IMR-90 (cell line): ENCODE results near the gene RNF186. TPM values are rescaled to one million over a fixed set of nuclear protein-coding genes. Genes with fewer than 3 reads are reported as not detected.

Experiments used
- ATAC-seq: fragments of 200-7000 bp; cut with Tn5 transposase; 2 replicates; pipeline ENCODE4 v1.9.1; 2020; ENCODE audit warnings: low read depth, mild to moderate bottlenecking, moderate library complexity
- BruUV-seq: library from RNA; stranded (reverse); fragments of 400-500 nt; replicated peaks from 2 replicates; lab custom pipeline; 2021; lab: Mats Ljungman, UMichigan
- CTCF ChIA-PET: fragments of 300-600 bp; formaldehyde crosslinking; extraction: SDS; loops from one replicate; lab custom pipeline; 2021; ENCODE audit warnings: antibody characterized with exemption; lab: Yijun Ruan, JAX
- POLR2A ChIA-PET: fragments of 300-600 bp; sonication (Branson Sonifier 250); formaldehyde crosslinking; loops from one replicate; lab custom pipeline; 2022; ENCODE audit warnings: antibody characterized with exemption; ENCODE audit not compliant: unreplicated experiment; lab: Charles Lee
- DNase-seq: peaks from one replicate; pipeline ENCODE4 v3.0.0; 2013
- H2AFZ ChIP-seq: replicated peaks from 2 replicates; pipeline ENCODE3; 2013; ENCODE audit warnings: low read length, mild to moderate bottlenecking; ENCODE audit not compliant: poor library complexity
- H2AK5ac ChIP-seq: 2 replicates; pipeline ENCODE4 v1.6.1; 2013; ENCODE audit warnings: low read depth, low read length, inconsistent platforms
- H2AK9ac ChIP-seq: replicated peaks from 2 replicates; pipeline ENCODE3; 2013; ENCODE audit warnings: mild to moderate bottlenecking, low read depth, low read length, moderate library complexity; ENCODE audit not compliant: poor library complexity
- H2BK120ac ChIP-seq: 2 replicates; pipeline ENCODE4 v1.6.1; 2013; ENCODE audit warnings: low read depth, low read length, inconsistent platforms
- H2BK15ac ChIP-seq: 3 replicates; pipeline ENCODE4 v1.6.1; 2013; ENCODE audit warnings: low read depth, low read length, inconsistent platforms
- H2BK20ac ChIP-seq: 2 replicates; pipeline ENCODE4 v1.6.1; 2013; ENCODE audit warnings: low read depth, mild to moderate bottlenecking, inconsistent platforms, low read length, moderate library complexity
- H2BK5ac ChIP-seq: 2 replicates; pipeline ENCODE4 v1.6.1; 2013; ENCODE audit warnings: mild to moderate bottlenecking, low read depth, low read length, inconsistent platforms; ENCODE audit not compliant: poor library complexity, severe bottlenecking
- H3K14ac ChIP-seq: replicated peaks from 2 replicates; pipeline ENCODE4 v1.6.1; 2013; ENCODE audit warnings: low read depth, low read length, inconsistent platforms
- H3K18ac ChIP-seq: 2 replicates; pipeline ENCODE4 v1.6.1; 2013; ENCODE audit warnings: low read depth, low read length, control low read depth
- H3K23ac ChIP-seq: 2 replicates; pipeline ENCODE4 v1.6.1; 2013; ENCODE audit warnings: low read depth, low read length, inconsistent platforms
- H3K27ac ChIP-seq: 2 replicates; pipeline ENCODE4 v1.5.1; 2013; ENCODE audit warnings: mild to moderate bottlenecking, control low read depth, low read length; ENCODE audit not compliant: insufficient read depth
- H3K27me3 ChIP-seq: 2 replicates; pipeline ENCODE4 v1.6.1; 2013; ENCODE audit warnings: low read length; ENCODE audit not compliant: control insufficient read depth, insufficient read depth
- H3K36me3 ChIP-seq: 2 replicates; pipeline ENCODE4 v1.6.1; 2013; ENCODE audit warnings: low read length, mixed read lengths; ENCODE audit not compliant: control insufficient read depth, insufficient read depth
- H3K4ac ChIP-seq: 2 replicates; pipeline ENCODE4 v1.6.1; 2013; ENCODE audit warnings: low read depth, low read length, inconsistent platforms
- H3K4me1 ChIP-seq: 2 replicates; pipeline ENCODE4 v1.6.1; 2013; ENCODE audit warnings: low read length, mixed read lengths; ENCODE audit not compliant: control insufficient read depth, insufficient read depth
- H3K4me2 ChIP-seq: 2 replicates; pipeline ENCODE4 v1.6.1; 2013; ENCODE audit warnings: low read depth, mild to moderate bottlenecking, control low read depth, low read length, moderate library complexity
- H3K4me3 ChIP-seq: 2 replicates; pipeline ENCODE4 v1.5.1; 2013; ENCODE audit warnings: low read depth, mild to moderate bottlenecking, control low read depth, low read length, moderate library complexity; ENCODE audit not compliant: insufficient read depth
- H3K56ac ChIP-seq: 2 replicates; pipeline ENCODE4 v1.6.1; 2013; ENCODE audit warnings: low read length, inconsistent platforms; ENCODE audit not compliant: insufficient read depth; ENCODE audit errors: extremely low read depth
- H3K79me1 ChIP-seq, 2 experiments: 2 replicates each; pipeline ENCODE4 v1.6.1; 2013; ENCODE audit warnings: low read length in 2 of 2, inconsistent platforms in 1 of 2, low read depth in 1 of 2
- H3K9ac ChIP-seq: 2 replicates; pipeline ENCODE4 v1.6.1; 2013; ENCODE audit warnings: low read depth, low read length, control low read depth
- H3K9me1 ChIP-seq: 2 replicates; pipeline ENCODE4 v1.6.1; 2013; ENCODE audit warnings: low read length, inconsistent platforms; ENCODE audit not compliant: insufficient read depth
- H3K9me3 ChIP-seq: 2 replicates; pipeline ENCODE4 v1.6.1; 2013; ENCODE audit warnings: low read length; ENCODE audit not compliant: control insufficient read depth, insufficient read depth
- H4K20me1 ChIP-seq: 2 replicates; pipeline ENCODE4 v1.6.1; 2013; ENCODE audit warnings: low read length, inconsistent platforms; ENCODE audit not compliant: insufficient read depth
- H4K5ac ChIP-seq: 2 replicates; pipeline ENCODE4 v1.6.1; 2013; ENCODE audit warnings: mild to moderate bottlenecking, low read depth, low read length, control low read depth
- H4K8ac ChIP-seq, 2 experiments: 2 replicates each; pipeline ENCODE4 v1.6.1; 2013; ENCODE audit warnings: low read depth in 2 of 2, low read length in 2 of 2, control low read depth in 1 of 2, inconsistent platforms in 1 of 2
- H4K91ac ChIP-seq: 2 replicates; pipeline ENCODE4 v1.6.1; 2013; ENCODE audit warnings: low read depth, low read length, inconsistent platforms; ENCODE audit not compliant: insufficient read depth
- CTCF ChIP-seq: conservative IDR thresholded peaks from 2 replicates; pipeline ENCODE4 v1.5.1; 2012; ENCODE audit warnings: mild to moderate bottlenecking, low read depth, low read length, improper control_type of control experiment
- MAFK ChIP-seq: IDR thresholded peaks from 2 replicates; pipeline ENCODE4 v1.6.1; 2012; ENCODE audit warnings: low read depth, low read length, improper control_type of control experiment
- POLR2A ChIP-seq: IDR thresholded peaks from 2 replicates; pipeline ENCODE4 v1.6.1; 2012; ENCODE audit warnings: mild to moderate bottlenecking, low read depth, low read length
- RAD21 ChIP-seq: IDR thresholded peaks from 2 replicates; pipeline ENCODE4 v1.6.1; 2012; ENCODE audit warnings: low read length, improper control_type of control experiment
- SMC3 ChIP-seq: fragments of 150-350 bp; IDR thresholded peaks from 2 replicates; pipeline ENCODE4 v1.6.1; 2016; ENCODE audit warnings: low read depth, mild to moderate bottlenecking, antibody characterized with exemption, low read length, moderate library complexity
- WGBS, 2 experiments: methylation state at CpG; one replicate each; pipeline versions ENCODE4 v1.1.5 to v1.1.7; 2013; ENCODE audit warnings: missing lambda C conversion rate in 2 of 2; ENCODE audit not compliant: insufficient read length in 1 of 2; ENCODE audit errors: extremely low coverage in 2 of 2; 5-methylcytosine and 5-hydroxymethylcytosine counted together
- dilution Hi-C: fragments of 300-500 bp; cut with HindIII; formaldehyde crosslinking; loops from one replicate; pipeline ENCODE4 v1.14.3; 2018; ENCODE audit warnings: low sequenced_read_pairs; ENCODE audit not compliant: unreplicated experiment
- in situ Hi-C: fragments of 300-500 bp; cut with MboI; formaldehyde crosslinking; loops from 3 replicates; pipeline ENCODE4 v1.14.3; 2019; ENCODE audit warnings: low sequenced_read_pairs, inconsistent platforms, mixed read lengths
- intact Hi-C: fragments of 100-400 bp; cut with micrococcal nuclease; formaldehyde crosslinking; loops from 2 replicates; pipeline ENCODE4 v1.10.0; 2022
- polyA plus RNA-seq, 3 experiments: library from polyadenylated mRNA; depleted of rRNA; stranded (reverse); fragments of >200 nt; gene quantifications; 2 replicates each; pipeline ENCODE4 v1.2.3, GENCODE V29; 2012; ENCODE audit warnings: low replicate concordance in 1 of 3
- total RNA-seq: library from RNA; depleted of rRNA; stranded (reverse); fragments of >200 nt; gene quantifications from 2 replicates; pipeline ENCODE4 v1.2.3, GENCODE V29; 2012

Gene RNF186
- total and polyA plus RNA-seq, 2 of the 4 experiments (the other 2 are of a cell fraction): not detected

GRCh38 chr1:19792237-19793002, 22.7 kb downstream of the RNF186 start:
- Histone ChIP-seq H3K9me3 (no peaks in the 10 kb centered on the region), H3K27ac (no peak overlapping the region), H3K36me3 (peaks cover 11% of the 10 kb centered on the region), H3K4me1 (no peaks in the 10 kb centered on the region), H4K20me1 (no peaks in the 10 kb centered on the region), H3K4me2 (no peak overlapping the region), H3K4me3 (no peak overlapping the region), H3K9me1 (0 out of 2 replicates have a peak, but pooled peaks cover 4% of the 10 kb centered on the region), H3K4ac (no peak overlapping the region), H3K14ac (no peak overlapping the region), H2AK9ac (no peak overlapping the region), H2AFZ (no peak overlapping the region), H2BK15ac (no peak overlapping the region), H4K5ac (no peak overlapping the region), H3K27me3 (no peaks in the 10 kb centered on the region), H3K56ac (no peak overlapping the region), H3K23ac (no peak overlapping the region), H3K9ac (no peak overlapping the region), H4K91ac (no peak overlapping the region), H2AK5ac (no peak overlapping the region), H3K18ac (no peak overlapping the region), H2BK120ac (no peak overlapping the region), H4K8ac (no peak overlapping the region), H2BK20ac (no peak overlapping the region), H3K79me1 (peaks cover 8 to 10% of the 10 kb centered on the region in 2 experiments; a peak in 3 of 4 replicates), H2BK5ac (no peak overlapping the region)
- no CpG with 5 or more reads among the region's 4 CpGs for WGBS, 2 experiments
- ChIA-PET POLR2A (interaction anchor here (0.6 kb wide), 1 partner anchor 359 kb away, joined by 8 read pairs; no protein-coding TSS in a partner anchor), CTCF (interaction anchor here (0.7 kb wide), 1 partner anchor 1500 kb away, joined by 5 read pairs; no protein-coding TSS in a partner anchor)
- in situ Hi-C loops: no loop called here
- no peak for DNase-seq
- intact Hi-C loops: no loop called here
- TF ChIP-seq CTCF (no peak), SMC3 (no peak), POLR2A (no peak), MAFK (peak; percentile 97), RAD21 (no peak)
- no peak for ATAC-seq
- no TSS peak for BruUV-seq
- dilution Hi-C loops: no loop called here
